Left kidney (tissue), 2 donors: ENCODE data around the gene SH3BGRL. TPM values are rescaled to one million over a fixed set of nuclear protein-coding genes. Genes with fewer than 3 reads are reported as not detected.
A peak's percentile ranks its signal among the peaks of the same experiment; 100 is the strongest.
"Not testable (repeated sequence)": the region's sequence is repeated elsewhere in the genome, so short reads cannot be mapped to it uniquely, and the experiment has no call there.

ENCODE experiments used
- DNase-seq: peaks from one replicate; pipeline ENCODE4 v3.0.0-alpha.2; 2013
- polyA plus RNA-seq: library from polyadenylated mRNA; unstranded; fragments of 120-200 nt; gene quantifications from one replicate; pipeline ENCODE4 v1.2.1, GENCODE V29; 2013; ENCODE audit not compliant: insufficient read length

Gene SH3BGRL
- polyA plus RNA-seq, 1 donor, result 200 TPM

DNA sequence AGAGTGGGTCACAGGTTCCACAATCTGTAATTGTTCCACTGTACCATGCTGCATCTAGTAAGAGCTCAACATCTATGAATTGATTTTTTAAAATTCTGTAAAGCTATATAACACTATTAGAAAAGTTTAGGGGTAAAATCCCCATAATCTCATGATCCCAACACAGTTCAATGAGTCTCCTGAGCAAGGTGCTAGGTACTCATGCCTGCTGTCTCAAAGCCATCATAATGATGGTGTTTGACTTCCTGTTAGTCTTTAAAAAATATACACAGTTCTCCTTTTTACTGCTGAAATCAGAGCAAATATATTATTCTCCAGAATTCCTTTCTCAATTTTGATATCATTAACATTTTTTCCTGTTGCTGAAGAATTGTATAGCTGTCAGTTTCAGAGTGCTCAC, 55.9 kb downstream of the SH3BGRL start:
- no peak for DNase-seq

DNA sequence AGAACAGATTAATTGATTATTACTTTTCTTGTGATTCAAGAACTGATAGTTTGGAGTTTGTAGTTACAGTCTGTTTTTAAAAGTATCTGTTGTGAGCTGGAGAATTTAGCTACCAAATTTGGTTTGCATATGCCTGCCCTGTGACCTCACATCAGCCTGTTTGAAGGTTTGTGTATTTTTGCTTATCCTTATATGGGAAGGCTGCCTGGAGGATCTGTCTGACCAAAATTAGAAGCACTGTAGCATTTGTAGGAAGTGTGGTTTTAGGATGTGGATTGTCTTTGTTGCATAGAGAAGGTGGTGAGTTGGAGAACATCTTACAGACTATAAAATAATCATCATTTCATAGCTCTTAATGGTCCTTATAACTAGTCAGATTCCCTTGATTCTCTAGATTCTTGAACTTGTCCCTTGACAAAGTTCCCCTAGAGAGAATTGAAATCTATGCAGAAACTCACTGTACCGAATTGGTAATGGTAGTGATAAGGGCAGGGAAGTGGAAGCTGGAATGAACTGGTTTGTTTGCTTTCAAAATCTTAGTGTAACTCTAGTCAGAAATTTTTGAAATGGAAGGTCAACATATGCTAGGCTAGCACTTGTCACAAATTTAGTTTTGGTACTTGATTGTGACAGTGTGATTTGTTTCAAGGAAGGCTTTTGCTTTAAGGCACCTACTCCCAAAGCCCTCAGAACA, 57.3 kb downstream of the SH3BGRL start:
- DNase-seq, result peak; percentile 4

- DNase-seq, result no peak
These were observed 58.0 kb downstream of the SH3BGRL start for GRCh38 chrX:81259714-81260395.

DNA sequence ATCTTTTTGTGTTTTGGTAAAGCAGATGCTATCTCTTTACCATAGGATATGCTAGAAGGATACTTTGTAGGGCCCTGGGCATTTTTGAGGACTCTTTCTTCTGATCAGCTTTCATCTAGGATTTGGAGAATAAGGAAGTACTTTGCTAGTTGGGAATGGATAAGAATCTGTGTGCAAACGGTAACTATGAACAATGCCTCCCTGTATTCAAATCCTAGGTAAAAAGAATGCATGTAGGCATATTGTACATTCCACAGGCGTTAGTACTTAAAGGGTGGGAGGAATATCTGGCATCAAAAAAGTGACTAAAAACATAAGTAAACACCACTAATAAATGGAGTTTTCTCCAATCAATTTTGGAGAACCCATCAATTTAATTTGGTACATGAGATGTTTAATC, 59.7 kb downstream of the SH3BGRL start:
- DNase-seq, result no peak

DNA sequence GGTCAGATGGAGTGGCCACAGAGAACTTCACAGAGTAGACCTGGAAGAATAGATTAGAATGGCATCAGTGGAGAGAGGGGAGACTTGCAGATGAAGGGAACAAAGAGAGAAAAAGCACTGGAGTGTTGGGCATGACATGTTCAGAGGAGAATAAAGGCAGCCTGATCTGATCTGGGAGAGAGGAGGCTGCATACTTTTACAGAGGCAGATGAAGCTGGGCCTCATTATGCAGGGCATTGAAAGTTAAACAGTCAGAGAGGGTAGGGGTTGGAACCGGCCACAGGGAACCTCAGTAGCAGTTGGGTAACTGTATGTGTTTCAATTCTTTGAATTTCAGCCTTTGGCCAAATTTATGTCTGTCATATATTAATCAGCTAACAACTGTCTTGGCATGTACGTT, 61.2 kb downstream of the SH3BGRL start:
- DNase-seq, result no peak

GRCh38 chrX:81278616-81279015, 76.7 kb downstream of the SH3BGRL start:
- no peak for DNase-seq

- DNase-seq, result no peak
These were observed 78.2 kb downstream of the SH3BGRL start for GRCh38 chrX:81280148-81280547.

DNA sequence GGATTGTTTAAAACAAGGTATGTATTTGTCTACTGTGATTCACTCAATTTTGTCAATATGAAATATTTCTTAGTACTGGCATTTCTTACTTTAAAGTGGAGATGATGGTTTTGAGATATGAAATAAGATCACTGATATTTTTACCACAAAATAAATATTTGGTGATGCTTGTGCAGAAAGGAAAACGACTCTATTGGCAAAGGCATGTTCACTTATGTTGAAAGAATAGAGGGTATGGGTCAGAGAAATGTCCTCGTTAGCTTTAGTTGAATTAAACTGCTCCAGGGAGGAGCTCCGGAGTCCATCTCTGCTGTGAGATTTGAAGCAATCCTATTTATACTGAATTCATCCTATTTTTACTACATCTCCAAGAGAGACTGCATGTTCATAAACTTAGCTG, 84.2 kb downstream of the SH3BGRL start:
- DNase-seq, result no peak

DNA sequence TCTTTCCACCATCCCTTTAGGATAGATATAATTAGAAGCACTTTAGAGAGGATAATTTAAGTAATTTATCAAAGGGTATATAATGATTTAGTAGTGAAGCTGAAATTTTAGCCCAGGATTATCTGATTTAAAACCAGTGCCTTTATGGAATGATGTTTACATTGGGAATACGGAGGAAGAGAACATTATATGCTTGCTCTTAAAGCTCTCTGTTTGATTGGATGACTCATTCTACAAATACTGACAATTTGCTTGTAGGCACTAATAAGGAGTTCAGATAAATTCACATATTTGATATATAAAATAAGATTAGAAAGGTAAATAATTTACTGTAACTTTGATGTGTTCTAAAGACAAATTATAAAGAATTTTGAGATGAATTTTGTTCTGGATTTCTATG, 84.7 kb downstream of the SH3BGRL start:
- DNase-seq, result no peak

DNA sequence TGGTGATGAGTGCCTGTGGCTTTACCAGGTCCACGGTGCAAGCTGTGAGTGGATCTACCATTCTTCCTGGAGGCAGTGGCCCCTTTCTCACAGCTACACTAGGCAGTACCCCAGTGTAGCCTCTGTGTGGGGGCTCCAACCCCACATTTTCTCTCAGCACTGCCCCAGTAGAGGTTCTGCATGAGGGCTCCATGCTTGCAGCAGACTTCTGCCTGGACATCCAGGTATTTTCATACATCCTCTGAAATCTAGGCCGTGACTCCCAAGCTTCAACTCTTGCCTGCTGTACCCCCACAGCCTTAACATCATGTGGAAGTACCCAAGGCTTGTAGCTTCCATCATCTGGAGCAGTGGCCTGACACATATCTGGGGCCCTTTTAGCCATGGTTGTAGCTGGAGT, 90.1 kb downstream of the SH3BGRL start:
- no peak for DNase-seq

DNA sequence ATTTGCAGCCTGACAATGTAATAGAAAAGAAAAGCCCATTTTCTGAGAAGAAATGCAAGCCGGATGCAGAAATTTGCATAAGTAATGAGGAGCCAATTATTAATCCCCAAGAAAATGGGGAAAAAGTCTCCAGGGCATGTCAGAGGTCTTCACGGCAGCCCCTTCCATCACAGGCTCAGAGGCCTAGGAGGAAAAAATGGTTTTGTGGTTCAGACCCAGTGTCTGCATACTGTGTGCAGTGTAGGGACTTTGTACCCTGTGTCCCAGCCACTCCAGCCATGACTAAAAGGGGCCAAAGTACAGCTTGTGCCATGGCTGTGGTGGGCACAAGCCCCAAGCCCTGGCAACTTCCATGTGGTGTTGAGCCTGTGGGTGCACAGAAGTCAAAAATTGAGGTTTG, 92.2 kb downstream of the SH3BGRL start:
- DNase-seq, result no peak

DNA sequence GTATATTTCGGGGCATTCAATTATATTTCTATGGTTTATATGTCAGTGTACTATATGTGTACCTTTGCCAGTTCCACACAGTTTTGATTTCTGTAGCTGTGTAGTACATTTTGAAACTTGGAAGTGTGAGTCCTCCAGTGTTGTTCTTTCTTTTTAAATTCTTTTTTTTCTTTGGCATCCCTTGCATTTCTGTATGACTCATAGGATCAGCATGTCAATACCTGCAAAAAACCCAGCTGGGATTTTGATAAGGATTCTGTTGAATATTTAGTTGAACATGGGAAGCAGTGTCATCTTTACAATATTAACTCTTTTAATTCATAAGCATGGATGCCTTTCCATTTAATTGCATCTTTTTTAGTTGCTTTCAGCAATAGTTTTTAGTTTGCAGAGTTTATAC, 100.0 kb downstream of the SH3BGRL start:
- no peak for DNase-seq

DNA sequence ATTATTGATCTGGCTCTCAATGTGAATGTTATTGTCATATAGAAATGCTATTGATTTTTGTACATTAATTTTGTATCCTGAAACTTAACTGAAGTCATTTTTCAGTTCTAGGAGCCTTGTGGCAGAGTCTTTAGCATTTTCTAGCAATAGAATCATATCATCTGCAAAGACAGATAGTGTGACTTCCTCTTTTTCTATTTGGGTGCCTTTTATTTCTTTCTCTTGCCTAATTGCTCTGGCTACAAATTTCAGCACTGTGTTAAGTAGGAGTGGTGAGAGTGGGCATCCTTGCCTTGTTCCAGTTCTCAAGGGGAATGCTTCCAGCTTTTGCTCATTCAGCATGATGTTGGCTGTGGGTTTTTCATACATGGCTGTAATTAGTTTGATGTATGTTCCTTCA, 102.7 kb downstream of the SH3BGRL start:
- DNase-seq, result no peak

GRCh38 chrX:81305240-81305639, 103.3 kb downstream of the SH3BGRL start:
- no peak for DNase-seq

DNA sequence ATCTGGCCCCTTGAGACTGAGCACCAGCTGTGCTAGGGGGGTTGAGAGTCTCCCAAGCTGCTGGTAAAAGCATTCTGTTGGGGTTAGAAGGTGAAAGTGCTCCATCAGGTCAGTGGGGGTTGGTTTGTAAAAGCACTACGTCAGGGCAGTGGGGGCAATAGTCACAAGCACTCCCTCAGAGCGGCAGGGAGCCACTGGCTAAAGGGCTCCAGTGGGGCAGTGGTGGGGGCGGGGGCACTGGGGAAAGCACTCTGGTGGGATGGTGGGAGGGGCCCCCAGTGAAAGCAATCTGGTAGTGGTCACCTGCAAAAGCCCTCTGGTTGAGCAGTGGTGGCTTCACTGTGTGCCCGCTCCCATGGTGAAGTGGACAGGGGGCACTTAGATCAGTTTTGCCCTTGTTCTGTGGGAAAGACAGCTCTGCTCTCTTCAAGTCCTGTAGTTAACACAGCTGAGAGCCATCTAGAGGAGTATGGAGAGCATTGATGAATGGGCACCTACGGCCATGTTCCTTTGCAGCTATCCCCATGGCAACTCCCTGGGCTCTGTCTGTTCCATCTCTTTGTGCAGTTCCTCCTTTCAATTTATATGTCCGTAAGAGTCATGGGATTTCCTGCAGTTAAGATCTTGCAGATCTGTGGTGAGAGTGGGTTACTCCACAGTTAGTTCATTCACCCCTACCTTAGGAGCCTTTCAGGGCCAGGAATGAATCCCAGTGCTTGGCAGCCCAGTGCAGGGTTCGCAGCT, 106.4 kb downstream of the SH3BGRL start:
- DNase-seq, result no peak

DNA sequence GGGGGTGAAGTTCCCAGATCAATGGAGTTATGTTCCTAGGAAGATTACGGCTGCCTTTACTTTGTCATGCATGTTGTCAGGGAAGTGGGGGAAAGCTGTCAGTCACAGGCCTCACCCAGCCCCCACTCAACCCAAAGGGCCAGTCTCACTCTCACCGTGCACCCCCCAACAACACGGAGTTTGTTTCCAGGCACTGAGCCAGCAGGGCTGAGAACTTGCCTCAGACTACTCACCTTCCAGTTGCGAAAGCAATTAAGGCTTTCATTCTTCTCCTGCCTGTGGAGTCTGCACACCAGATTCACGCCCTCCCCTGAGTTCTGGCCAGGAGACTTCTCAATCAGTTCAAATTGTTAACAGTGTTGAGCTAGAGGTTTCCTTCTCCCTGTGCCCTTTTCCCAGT, 114.3 kb downstream of the SH3BGRL start:
- no peak for DNase-seq

GRCh38 chrX:81331653-81332052, 129.8 kb downstream of the SH3BGRL start:
- not testable (repeated sequence) for DNase-seq

DNA sequence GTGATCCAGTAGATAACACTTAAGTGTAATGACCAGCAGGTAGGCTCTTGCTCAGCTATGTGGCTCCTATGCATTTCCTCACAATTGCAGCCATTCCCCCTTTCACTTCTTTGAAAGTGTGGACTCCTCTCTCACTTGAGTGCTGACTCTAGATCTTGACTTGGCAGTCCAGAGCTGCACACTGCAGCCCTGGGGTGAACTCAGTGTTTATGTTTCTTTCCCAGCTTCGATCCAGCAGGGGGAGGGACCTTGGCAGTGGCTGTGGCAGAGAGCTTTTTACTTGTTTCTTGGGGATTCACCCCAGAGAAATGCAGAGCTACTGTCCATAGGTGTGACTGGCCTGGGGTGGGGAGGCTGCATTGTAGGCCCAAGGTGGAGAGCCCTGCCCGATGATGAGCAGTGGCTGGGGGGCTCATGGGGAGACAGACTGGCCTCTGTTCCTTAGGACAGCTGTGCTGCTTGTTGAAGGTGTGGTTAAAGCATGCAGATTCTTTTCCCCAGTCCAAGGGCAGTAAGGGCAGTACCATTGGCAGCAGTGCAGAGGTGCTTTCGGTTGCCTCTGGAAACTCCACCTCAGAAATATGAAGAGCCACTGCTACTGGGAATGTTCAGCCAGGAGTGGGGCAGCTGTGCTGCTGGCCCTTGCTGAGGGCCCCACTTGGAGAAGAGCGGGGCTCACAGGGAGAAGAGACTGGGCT, 134.7 kb downstream of the SH3BGRL start:
- no peak for DNase-seq

DNA sequence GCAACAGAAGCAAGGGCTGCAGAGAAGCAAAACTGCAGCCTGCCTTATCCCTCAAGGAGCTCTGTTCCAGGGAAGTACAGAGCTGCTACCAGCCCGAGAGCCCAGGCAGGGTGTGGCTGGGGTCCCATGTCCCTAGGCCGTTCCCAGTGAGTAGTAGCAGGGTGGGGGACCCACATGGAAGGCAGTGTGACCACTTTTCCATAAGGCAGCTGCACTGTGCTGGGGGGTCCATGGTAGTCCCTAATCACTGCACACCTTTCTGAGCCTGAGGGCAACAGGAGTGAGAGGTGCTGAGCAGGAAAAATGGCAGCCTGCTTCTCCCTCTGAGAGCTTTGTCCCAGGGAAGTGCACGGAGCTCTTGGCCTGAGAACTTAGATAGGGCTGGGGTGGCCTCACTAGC, 135.9 kb downstream of the SH3BGRL start:
- DNase-seq, result no peak

DNA sequence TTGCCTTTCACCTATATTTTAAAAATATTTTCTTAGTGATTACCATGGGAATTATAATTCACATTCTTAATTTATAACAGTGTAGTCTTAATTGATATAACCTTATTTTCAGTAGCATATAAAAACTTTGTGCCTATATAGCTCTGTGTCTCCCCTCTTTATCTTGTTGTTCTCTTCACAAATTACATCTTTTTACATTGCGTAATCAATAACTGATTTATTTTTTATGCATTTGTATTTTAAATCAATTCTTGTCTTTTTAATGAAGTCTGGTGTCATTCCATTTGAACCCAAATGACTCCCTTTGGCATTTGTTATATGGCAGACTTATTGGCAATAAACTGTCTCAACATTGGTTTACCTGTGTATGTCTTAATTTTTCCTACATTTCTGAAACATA, 137.0 kb downstream of the SH3BGRL start:
- DNase-seq, result no peak

DNA sequence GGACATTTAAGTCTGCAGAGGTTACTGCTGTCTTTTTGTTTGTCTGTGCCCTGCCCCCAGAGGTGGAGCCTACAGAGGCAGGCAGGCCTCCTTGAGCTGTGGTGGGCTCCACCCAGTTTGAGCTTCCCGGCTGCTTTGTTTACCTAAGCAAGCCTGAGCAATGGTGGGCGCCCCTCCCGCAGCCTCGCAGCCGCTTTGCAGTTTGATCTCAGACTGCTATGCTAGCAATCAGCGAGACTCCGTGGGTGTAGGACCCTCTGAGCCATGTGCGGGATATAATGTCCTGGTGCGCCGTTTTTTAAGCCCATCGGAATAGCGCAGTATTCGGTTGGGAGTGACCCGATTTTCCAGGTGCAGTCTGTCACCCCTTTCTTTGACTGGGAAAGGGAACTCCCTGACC, 143.4 kb downstream of the SH3BGRL start:
- DNase-seq, result not testable (repeated sequence)
